ENCODE data around the gene MEDAG. TPM values are rescaled to one million over a fixed set of nuclear protein-coding genes. Genes with fewer than 3 reads are reported as not detected.

The MEDAG gene
- total and polyA plus RNA-seq, 2 experiments from 2014 or later, result 0.06 TPM; not detected in 1

GRCh38 chr13:30963791-30964190, 57.7 kb downstream of the MEDAG start:
- no peaks in the 10 kb centered on the region for H3K27me3 ChIP-seq
- H3K9me3 ChIP-seq (ENCODE audit: low read depth), result no peaks in the 10 kb centered on the region
- H3K36me3 ChIP-seq, result no peaks in the 10 kb centered on the region
- no peaks in the 10 kb centered on the region for H3K4me1 ChIP-seq (ENCODE audit: low read depth)
- H3K27ac ChIP-seq, result no peak overlapping the region
- H3K4me3 ChIP-seq, result no peak overlapping the region
- no peak for TF ChIP-seq CTCF (IDR thresholded peaks at IDR 0.05; ENCODE audit: low read depth, low read length)
- peak; percentile 10 to 65 for DNase-seq (ENCODE audit: low read depth in 1 of 2, low spot score in 1 of 2)

- DNase-seq (ENCODE audit: low read depth in 1 of 2, low spot score in 1 of 2), result no peak
- Histone ChIP-seq H3K4me3 (no peak overlapping the region), H3K27ac (no peak overlapping the region), H3K9me3 (ENCODE audit: low read depth) (no peaks in the 10 kb centered on the region), H3K4me1 (ENCODE audit: low read depth) (no peaks in the 10 kb centered on the region), H3K27me3 (no peaks in the 10 kb centered on the region), H3K36me3 (no peaks in the 10 kb centered on the region)
- no peak for TF ChIP-seq CTCF (IDR thresholded peaks at IDR 0.05; ENCODE audit: low read depth, low read length)
Measured at GRCh38 chr13:30965380-30965779, 59.3 kb downstream of the MEDAG start.

- no peaks in the 10 kb centered on the region for H3K27me3 ChIP-seq
- no peaks in the 10 kb centered on the region for H3K9me3 ChIP-seq (ENCODE audit: low read depth)
- TF ChIP-seq CTCF (IDR thresholded peaks at IDR 0.05; ENCODE audit: low read depth, low read length), result no peak
- no peak for DNase-seq (ENCODE audit: low read depth in 1 of 2, low spot score in 1 of 2)
- H3K4me3 ChIP-seq, result no peak overlapping the region
- H3K36me3 ChIP-seq, result no peaks in the 10 kb centered on the region
- H3K27ac ChIP-seq, result no peak overlapping the region
- H3K4me1 ChIP-seq (ENCODE audit: low read depth), result no peaks in the 10 kb centered on the region
Measured at GRCh38 chr13:30966101-30966500, 60.0 kb downstream of the MEDAG start.

GRCh38 chr13:30968846-30969245, 62.8 kb downstream of the MEDAG start:
- no peaks in the 10 kb centered on the region for H3K9me3 ChIP-seq (ENCODE audit: low read depth)
- H3K4me1 ChIP-seq (ENCODE audit: low read depth), result no peaks in the 10 kb centered on the region
- peak in 1 of 2 donors; percentile 74 for DNase-seq (ENCODE audit: low read depth in 1 of 2, low spot score in 1 of 2)
- no peak overlapping the region for H3K4me3 ChIP-seq
- no peaks in the 10 kb centered on the region for H3K36me3 ChIP-seq
- TF ChIP-seq CTCF (IDR thresholded peaks at IDR 0.05; ENCODE audit: low read depth, low read length), result no peak
- H3K27me3 ChIP-seq, result no peaks in the 10 kb centered on the region
- no peak overlapping the region for H3K27ac ChIP-seq

GRCh38 chr13:30971575-30971974, 65.5 kb downstream of the MEDAG start:
- H3K36me3 ChIP-seq, result no peaks in the 10 kb centered on the region
- no peaks in the 10 kb centered on the region for H3K27me3 ChIP-seq
- no peak overlapping the region for H3K4me3 ChIP-seq
- H3K9me3 ChIP-seq (ENCODE audit: low read depth), result no peaks in the 10 kb centered on the region
- no peaks in the 10 kb centered on the region for H3K4me1 ChIP-seq (ENCODE audit: low read depth)
- DNase-seq (ENCODE audit: low read depth in 1 of 2, low spot score in 1 of 2), result peak in 1 of 2 donors; percentile 40
- no peak overlapping the region for H3K27ac ChIP-seq
- no peak for TF ChIP-seq CTCF (IDR thresholded peaks at IDR 0.05; ENCODE audit: low read depth, low read length)

- Histone ChIP-seq H3K27me3 (no peaks in the 10 kb centered on the region), H3K4me3 (no peak overlapping the region), H3K9me3 (ENCODE audit: low read depth) (no peaks in the 10 kb centered on the region), H3K36me3 (no peaks in the 10 kb centered on the region), H3K27ac (no peak overlapping the region), H3K4me1 (ENCODE audit: low read depth) (no peaks in the 10 kb centered on the region)
- no peak for DNase-seq (ENCODE audit: low read depth in 1 of 2, low spot score in 1 of 2)
- TF ChIP-seq CTCF (IDR thresholded peaks at IDR 0.05; ENCODE audit: low read depth, low read length), result no peak
Measured at GRCh38 chr13:30972888-30973377, 66.9 kb downstream of the MEDAG start.
